ENCODE measurements around the gene ARNT2. TPM values are rescaled to one million over a fixed set of nuclear protein-coding genes. Genes with fewer than 3 reads are reported as not detected.

Gene ARNT2
- total RNA-seq, 2 experiments from 2014 or later: 0.34 TPM; not detected in 1

DNA sequence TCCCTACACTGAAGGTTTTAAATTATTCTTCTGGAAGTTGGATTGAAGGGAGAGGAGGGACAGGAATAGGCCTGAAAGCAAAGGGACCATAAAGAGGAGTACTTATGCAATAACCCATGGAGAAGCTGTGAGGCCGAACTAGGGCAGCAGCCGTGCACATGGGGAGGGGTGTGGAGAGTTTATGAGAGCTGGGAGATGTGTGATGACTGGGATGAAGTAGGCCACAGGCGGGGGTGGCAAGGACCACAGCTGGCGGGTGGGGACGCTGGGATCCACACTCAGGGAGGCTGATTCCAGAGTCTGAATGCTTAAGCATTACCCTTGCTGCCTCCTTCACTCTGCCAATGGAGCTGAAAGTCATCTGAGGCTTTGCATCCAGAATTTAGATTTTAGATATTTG is 123.8 kb downstream of the ARNT2 start:
- H3K36me3 Mint-ChIP-seq (ENCODE audit: low read depth): no peaks in the 10 kb centered on the region
- intact Hi-C loops (cut with micrococcal nuclease): no loop called here
- no peak for TF ChIP-seq CTCF (IDR thresholded peaks at IDR 0.05)
- H3K9me3 Mint-ChIP-seq: no peaks in the 10 kb centered on the region
- no peak overlapping the region for H3K4me3 Mint-ChIP-seq
- no peak overlapping the region for H3K27ac Mint-ChIP-seq
- no peak for DNase-seq
- ChIA-PET CTCF (interaction anchor here (0.9 kb wide), 1 partner anchor 248 kb away, joined by 3 read pairs; no protein-coding TSS in a partner anchor), POLR2A (no interaction called here)
- no peak for ATAC-seq
- H3K4me1 Mint-ChIP-seq (ENCODE audit: low read depth): no peaks in the 10 kb centered on the region
- peaks cover 17% of the 10 kb centered on the region for H3K27me3 Mint-ChIP-seq

- ChIA-PET POLR2A (no interaction called here), CTCF (no interaction called here)
- Mint-ChIP-seq H3K27me3 (peaks cover 14% of the 10 kb centered on the region), H3K27ac (no peak overlapping the region), H3K9me3 (peaks cover 6% of the 10 kb centered on the region), H3K4me1 (ENCODE audit: low read depth) (no peaks in the 10 kb centered on the region), H3K36me3 (ENCODE audit: low read depth) (no peaks in the 10 kb centered on the region), H3K4me3 (no peak overlapping the region)
- no peak for TF ChIP-seq CTCF (IDR thresholded peaks at IDR 0.05)
- no peak for ATAC-seq
- intact Hi-C loops (cut with micrococcal nuclease): no loop called here
- no peak for DNase-seq
These were observed 126.7 kb downstream of the ARNT2 start for GRCh38 chr15:80530737-80531365.

DNA sequence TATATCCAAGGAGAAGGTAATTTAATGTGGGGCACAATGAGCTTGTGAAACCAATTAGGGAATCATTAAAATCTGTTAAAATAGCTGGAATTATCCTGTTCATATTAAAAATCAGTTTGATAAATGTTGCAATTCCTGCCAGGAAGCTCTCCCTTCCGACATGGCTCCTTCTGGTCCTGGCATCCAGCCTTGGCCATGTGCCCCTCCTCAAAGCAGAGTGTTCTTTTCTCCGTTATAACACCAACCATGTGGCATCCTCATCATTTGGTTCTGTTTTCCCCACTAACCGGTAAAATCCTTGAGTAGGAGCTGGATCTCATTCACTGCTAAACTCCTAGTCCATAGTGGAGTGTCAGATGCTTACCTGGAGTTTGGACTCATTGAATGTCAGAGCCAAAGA is 127.2 kb downstream of the ARNT2 start:
- intact Hi-C loops (cut with micrococcal nuclease): no loop called here
- CTCF ChIA-PET: no interaction called here
- no peaks in the 10 kb centered on the region for H3K36me3 Mint-ChIP-seq (ENCODE audit: low read depth)
- ATAC-seq: no peak
- no peaks in the 10 kb centered on the region for H3K4me1 Mint-ChIP-seq (ENCODE audit: low read depth)
- POLR2A ChIA-PET: no interaction called here
- peaks cover 16% of the 10 kb centered on the region for H3K27me3 Mint-ChIP-seq
- H3K9me3 Mint-ChIP-seq: peaks cover 6% of the 10 kb centered on the region
- TF ChIP-seq CTCF (IDR thresholded peaks at IDR 0.05): no peak
- H3K4me3 Mint-ChIP-seq: no peak overlapping the region
- H3K27ac Mint-ChIP-seq: no peak overlapping the region
- DNase-seq: no peak

GRCh38 chr15:80531796-80532195 is 127.6 kb downstream of the ARNT2 start:
- DNase-seq: no peak
- H3K27ac Mint-ChIP-seq: no peak overlapping the region

More at GRCh38 chr15:80531796-80532195, 127.6 kb downstream of the ARNT2 start:
- ChIA-PET CTCF (no interaction called here), POLR2A (no interaction called here)
- H3K27me3 Mint-ChIP-seq: peaks cover 16% of the 10 kb centered on the region
- no peaks in the 10 kb centered on the region for H3K4me1 Mint-ChIP-seq (ENCODE audit: low read depth)
- H3K4me3 Mint-ChIP-seq: no peak overlapping the region
- H3K36me3 Mint-ChIP-seq (ENCODE audit: low read depth): no peaks in the 10 kb centered on the region
- intact Hi-C loops (cut with micrococcal nuclease): no loop called here
- peaks cover 6% of the 10 kb centered on the region for H3K9me3 Mint-ChIP-seq
- no peak for ATAC-seq
- no peak for TF ChIP-seq CTCF (IDR thresholded peaks at IDR 0.05)

All from activated CD8-positive, alpha-beta T cell treated with anti-CD3 and anti-CD28 coated beads for 36 hours (primary cell).